ENCODE results near the gene SLC2A10.

Gene SLC2A10

GRCh38 chr20:46703435-46703834, 6.0 kb upstream of the SLC2A10 start:
- DNase-seq (ENCODE audit: low read depth), result no peak

DNA sequence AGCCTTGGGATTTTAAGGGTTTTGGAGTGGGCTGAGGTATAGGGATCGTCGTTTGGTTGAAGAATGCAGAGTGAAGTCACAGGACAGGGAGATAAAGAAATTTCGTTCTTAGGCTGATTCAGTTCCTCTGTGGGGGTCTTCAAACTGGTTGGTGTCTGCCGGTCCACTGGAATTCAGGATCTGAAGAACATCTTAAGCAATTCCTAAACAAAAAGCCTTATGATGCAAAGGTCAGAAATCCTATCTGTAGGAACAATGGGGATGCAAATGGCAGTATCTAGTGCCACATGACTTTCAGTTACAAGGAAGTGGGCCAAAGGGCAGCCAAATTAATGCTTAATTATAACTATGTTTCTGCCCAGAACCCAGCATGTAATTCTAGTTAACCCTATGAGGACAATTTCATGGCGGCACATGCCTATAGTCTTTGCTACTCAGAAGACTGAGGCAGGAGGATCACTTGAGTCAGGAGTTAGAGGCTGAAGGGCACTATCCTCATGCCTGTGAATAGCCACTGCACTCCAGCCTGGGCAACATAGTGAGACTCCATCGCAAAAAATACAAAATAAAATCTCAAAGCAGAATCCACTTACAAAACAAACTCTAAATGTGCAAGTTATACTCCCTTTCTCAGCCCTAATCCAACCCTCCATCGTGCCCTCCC, 4.6 kb upstream of the SLC2A10 start:
- no peak for DNase-seq (ENCODE audit: low read depth)

GRCh38 chr20:46705378-46705729, 4.1 kb upstream of the SLC2A10 start:
- DNase-seq (ENCODE audit: low read depth), result no peak

GRCh38 chr20:46706242-46706641, 3.2 kb upstream of the SLC2A10 start:
- DNase-seq (ENCODE audit: low read depth), result no peak

DNA sequence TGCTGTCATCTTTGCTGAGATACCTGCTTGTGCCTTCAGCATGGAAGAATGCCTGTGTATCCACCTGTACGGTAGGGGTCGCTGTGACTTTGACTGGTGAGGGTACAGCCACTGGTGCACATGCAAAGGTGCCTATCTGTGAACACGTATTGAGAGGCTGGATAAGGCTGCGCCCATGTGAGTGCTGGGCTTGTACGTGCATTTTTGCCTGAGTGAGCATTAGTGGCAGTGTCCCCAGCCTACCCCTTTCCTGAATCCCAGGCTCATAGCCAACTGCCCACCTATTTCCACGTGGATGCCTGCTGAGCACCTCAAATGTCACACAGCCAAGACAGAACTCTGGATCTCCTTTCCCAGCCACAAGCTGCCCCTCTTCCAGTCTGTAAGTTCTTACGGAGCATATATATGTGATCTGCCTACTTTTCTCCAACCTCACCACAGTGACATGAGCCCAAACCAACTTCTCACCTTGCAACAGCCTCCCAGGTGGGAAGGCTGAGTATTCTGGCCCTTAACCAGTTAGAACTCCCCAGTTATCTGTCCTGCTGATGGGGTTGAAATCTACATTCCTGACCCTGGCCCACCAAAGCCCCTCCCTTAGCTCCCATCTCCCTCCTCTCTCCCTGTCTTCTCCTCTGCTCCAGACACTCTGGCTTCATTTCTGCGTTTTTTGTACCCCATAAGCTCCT, 1.1 kb upstream of the SLC2A10 start:
- DNase-seq (ENCODE audit: low read depth), result no peak

DNA sequence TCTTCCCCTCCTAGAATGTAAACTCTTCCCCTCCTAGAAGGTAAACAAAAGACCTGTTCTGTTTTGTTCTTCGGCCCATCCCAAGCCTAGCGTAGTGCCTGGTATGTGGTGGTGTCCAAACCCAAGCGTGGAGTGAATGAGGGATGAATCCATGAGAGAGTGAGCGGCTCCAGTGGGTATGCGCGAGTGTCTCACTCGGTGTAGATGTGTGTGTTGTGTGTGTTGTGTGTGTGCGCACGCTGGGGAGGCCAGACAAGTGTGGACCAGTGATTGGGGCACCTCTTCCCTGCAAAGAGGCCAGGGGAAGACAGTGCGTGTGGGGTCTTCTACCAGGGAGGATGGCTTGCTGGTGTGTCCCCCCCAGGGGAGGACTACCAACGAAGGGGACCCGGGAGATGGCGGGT, 392 bp upstream of the SLC2A10 start:
- DNase-seq (ENCODE audit: low read depth), result no peak

DNA sequence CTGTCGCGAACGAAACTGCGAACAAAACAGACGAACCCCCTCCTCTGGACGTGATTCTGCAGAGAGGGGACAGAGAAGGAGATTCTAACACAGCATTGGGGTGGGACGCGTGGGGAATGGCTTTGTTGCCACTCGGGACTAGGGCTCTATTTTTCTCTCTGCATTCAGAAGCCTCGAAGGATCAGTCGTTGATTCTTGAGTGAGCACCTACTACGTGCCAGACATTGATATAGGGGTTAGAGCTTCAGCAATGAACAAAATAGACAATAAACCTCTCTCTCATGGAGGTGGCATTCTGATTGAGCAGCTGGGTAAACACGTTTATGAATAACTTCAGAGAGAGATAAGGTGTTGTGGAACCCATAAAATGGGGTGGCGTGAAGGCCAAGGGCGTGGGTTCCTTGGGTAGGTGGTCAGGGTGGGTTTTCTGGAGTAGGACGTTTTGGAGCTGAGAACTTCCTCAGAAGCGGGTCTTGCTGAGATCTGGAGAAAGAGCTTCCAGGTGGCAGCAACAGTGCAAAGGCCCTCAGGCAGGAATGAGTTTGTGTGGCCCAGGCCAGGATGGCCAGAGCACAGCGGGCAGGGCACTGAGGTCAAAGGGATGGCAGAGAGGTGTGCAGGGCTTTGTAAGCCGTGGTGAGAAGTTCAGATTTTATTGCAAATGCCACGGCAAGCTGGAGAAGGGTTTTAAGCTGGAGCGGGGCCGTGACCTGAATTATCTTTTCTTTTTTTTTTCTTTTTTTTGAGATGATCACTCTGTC, 884 bp downstream of the SLC2A10 start:
- DNase-seq (ENCODE audit: low read depth), result no peak

DNA sequence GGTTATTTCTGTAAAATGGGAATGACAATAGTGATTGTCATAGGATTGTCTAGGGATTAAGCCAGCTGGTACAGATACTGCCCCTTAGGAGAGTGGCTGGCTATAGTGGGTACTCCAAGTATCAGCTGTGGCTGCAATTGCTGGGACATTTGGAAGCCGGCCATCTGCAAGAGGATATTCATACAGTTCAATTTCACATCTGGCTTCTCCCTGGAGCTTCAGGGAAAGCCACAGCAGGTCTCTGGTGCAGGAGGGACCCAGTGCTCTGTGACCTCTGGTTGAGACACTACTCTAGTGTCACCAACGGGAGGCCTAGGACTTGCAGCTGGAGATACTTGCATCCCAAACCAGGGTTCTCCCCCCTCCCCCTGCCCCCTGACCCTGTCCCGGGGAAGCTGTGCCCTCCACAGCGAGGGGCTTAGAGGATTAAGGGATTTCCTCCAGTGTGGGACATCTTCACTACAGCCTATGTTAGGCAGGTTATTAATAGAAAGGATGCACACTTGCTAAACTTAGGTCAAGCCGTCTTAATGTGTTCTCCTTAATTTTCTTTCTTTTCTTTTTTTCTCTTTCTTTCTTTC, 2.7 kb downstream of the SLC2A10 start:
- no peak for DNase-seq (ENCODE audit: low read depth)

GRCh38 chr20:46713957-46714834, 4.7 kb downstream of the SLC2A10 start:
- no peak for DNase-seq (ENCODE audit: low read depth)

DNA sequence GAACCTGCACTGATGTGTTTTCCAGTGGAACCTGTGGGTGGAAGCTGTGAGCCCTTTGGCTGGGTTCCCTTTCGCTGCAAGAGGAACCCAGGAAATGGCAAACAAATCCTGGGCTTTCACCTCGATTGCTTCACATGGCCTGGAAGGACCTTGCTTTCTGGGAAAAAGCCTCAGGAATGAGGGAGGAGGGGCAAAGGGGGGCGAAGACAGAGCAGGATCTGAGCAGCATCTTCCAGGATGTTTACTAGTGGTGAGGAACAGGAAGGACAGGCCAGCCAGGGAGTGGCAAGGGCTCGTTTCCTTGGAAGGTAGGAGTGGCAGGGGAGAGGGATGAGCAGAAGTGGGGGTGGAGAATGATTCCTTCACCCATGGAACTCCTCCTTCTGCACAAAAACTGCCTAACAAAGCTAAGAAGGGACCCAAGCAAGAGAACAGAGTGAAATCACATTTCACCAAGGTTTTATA, 5.9 kb downstream of the SLC2A10 start:
- no peak for DNase-seq (ENCODE audit: low read depth)

- no peak for DNase-seq (ENCODE audit: low read depth)
These were observed 8.5 kb downstream of the SLC2A10 start for GRCh38 chr20:46717818-46718541.

DNA sequence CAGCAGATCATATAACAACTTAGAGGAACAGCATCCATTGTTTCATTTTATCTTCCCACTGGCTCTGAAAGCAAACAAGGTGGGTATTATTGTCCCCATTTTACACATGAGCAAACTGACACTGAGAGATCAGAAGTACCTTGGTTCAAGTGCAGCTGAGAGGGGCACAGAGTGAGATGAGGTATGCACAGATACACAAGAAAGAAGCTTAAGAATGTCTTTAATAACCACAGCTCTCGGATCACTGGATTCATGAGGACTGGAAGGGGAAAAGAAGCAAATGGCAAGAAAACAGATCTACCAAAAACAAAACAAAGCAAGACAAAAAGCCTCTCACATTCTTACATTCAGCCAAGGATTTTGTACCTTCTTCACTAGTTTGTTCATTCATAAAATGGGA, 10.6 kb downstream of the SLC2A10 start:
- DNase-seq (ENCODE audit: low read depth), result no peak

DNA sequence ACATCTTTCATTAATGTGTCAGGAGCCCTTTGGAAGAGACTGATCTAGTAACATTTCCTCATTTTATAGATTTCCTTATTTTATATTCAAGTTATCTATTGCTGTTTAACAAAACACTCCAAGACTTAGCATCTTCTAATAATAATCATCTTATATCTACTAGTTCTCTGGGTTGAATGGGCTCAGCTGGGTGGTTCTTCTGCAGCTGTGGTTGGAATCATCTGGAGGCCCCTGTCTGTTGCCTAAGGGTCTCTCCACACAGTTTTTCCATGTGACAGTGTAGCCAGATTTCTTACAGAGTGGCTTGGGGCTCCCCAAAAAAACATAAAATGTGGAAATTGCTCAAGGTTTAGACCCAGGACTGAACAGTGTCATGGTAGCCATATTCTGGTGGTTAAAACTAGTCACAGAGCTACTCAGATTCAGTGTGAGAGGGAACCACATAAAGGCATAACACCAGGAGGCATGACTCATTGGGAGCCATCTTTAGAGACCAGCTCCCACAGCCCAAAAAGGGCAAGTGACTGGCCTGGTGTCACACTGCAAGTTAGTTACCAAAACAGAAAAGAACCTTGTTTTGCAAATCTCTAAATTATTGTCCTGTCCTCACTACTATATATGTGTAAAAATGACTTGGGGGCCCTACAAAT, 11.5 kb downstream of the SLC2A10 start:
- no peak for DNase-seq (ENCODE audit: low read depth)

DNA sequence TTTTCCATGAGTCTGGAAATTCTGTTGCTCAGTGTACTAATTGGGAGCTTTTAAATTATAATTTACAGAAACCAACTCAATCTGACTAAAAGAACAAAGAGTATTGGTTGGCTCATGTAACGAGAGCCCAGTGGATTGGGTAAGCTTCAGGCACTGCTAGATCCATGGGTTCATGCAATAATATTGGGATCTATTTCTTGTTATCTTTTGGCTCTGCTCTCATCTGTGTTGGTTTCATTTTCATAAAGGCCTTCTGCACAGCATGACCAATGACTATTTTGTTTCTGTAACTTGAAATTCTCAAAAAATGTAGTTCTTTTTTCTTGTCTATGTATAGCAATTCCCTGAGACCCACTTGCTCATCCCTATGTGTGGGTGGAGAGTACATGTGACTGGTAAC, 12.0 kb downstream of the SLC2A10 start:
- no peak for DNase-seq (ENCODE audit: low read depth)

GRCh38 chr20:46722450-46722849, 13.0 kb downstream of the SLC2A10 start:
- DNase-seq (ENCODE audit: low read depth), result no peak

- DNase-seq (ENCODE audit: low read depth), result no peak
These were observed 13.6 kb downstream of the SLC2A10 start for GRCh38 chr20:46723039-46723438.

GRCh38 chr20:46724343-46724959, 15.0 kb downstream of the SLC2A10 start:
- no peak for DNase-seq (ENCODE audit: low read depth)

GRCh38 chr20:46725186-46726165, 16.0 kb downstream of the SLC2A10 start:
- no peak for DNase-seq (ENCODE audit: low read depth)

- no peak for DNase-seq (ENCODE audit: low read depth)
These were observed 22.3 kb downstream of the SLC2A10 start for GRCh38 chr20:46731770-46732169.

Measured in stimulated activated CD4-positive, alpha-beta T cell treated with anti-CD3 and anti-CD28 coated beads, Interleukin-2, amount 100 ng/mL, for 4 hours (primary cell).